GM12878 (cell line): ENCODE measurements around the gene NEDD8.

Source experiments
- CEBPB ChIP-seq, 2 experiments: fragments of 150-350 bp in 1 of 2; IDR thresholded peaks; 2 replicates each; pipeline ENCODE4 v1.6.1; 2012 to 2014; ENCODE audit warnings: low read depth in 2 of 2, low read length in 2 of 2, borderline replicate concordance in 1 of 2, inconsistent platforms in 1 of 2
- ESRRA ChIP-seq: IDR thresholded peaks from 2 replicates; pipeline ENCODE4 v1.6.1; 2012; ENCODE audit warnings: mild to moderate bottlenecking, low read length, improper control_type of control experiment
- ETV6 ChIP-seq, 2 experiments: fragments of 450-650 bp in 1 of 2; IDR thresholded peaks in 1 of 2; conservative IDR thresholded peaks in 1 of 2; 2 replicates each; pipeline ENCODE4 v1.6.1; 2014; ENCODE audit warnings: antibody characterized with exemption in 1 of 2, borderline replicate concordance in 1 of 2, low read depth in 1 of 2, mild to moderate bottlenecking in 1 of 2, moderate library complexity in 1 of 2
- FOXM1 ChIP-seq: IDR thresholded peaks from 2 replicates; pipeline ENCODE4 v1.6.1; 2012; ENCODE audit warnings: low read depth, mild to moderate bottlenecking, inconsistent platforms, low read length, moderate library complexity
- TARDBP ChIP-seq: IDR thresholded peaks from 2 replicates; pipeline ENCODE4 v1.6.1; 2016; ENCODE audit warnings: borderline replicate concordance
- ZNF274 ChIP-seq: IDR thresholded peaks from one replicate; pipeline ENCODE4 v1.8.0; 2011; ENCODE audit not compliant: insufficient read length, insufficient read depth
- TF ChIP-seq, protein P1 (sequence below): IDR thresholded peaks from 2 replicates; pipeline ENCODE4 v1.6.1; 2012; ENCODE audit warnings: low read depth, low read length, improper control_type of control experiment
- TF ChIP-seq, protein P2 (sequence below): IDR thresholded peaks from 2 replicates; pipeline ENCODE4 v1.6.1; 2011; ENCODE audit warnings: mild to moderate bottlenecking, low read depth, low read length, moderate library complexity; ENCODE audit not compliant: insufficient replicate concordance
- TF ChIP-seq, protein P3 (sequence below): fragments of 450-650 bp; IDR thresholded peaks from 2 replicates; pipeline ENCODE4 v1.6.1; 2017; ENCODE audit warnings: mild to moderate bottlenecking
- TF ChIP-seq, protein P4 (sequence below): fragments of 450-650 bp; formaldehyde crosslinking; IDR thresholded peaks from 2 replicates; pipeline ENCODE4 v1.5.0; 2022; ENCODE audit warnings: mild to moderate bottlenecking, missing genetic modification characterization
- TF ChIP-seq, protein P5 (sequence below), 3 experiments: IDR thresholded peaks in 2 of 3; conservative IDR thresholded peaks in 1 of 3; 2 replicates each; pipeline ENCODE4 v1.5.1; 2011; ENCODE audit warnings: low read depth in 3 of 3, low read length in 3 of 3, mild to moderate bottlenecking in 3 of 3, control low read depth in 2 of 3, moderate library complexity in 2 of 3, inconsistent platforms in 1 of 3, mixed read lengths in 1 of 3; ENCODE audit not compliant: control insufficient read depth in 2 of 3, insufficient read depth in 1 of 3; ENCODE audit errors: extremely low read depth in 1 of 3
- TF ChIP-seq, protein P6 (sequence below): IDR thresholded peaks from 2 replicates; pipeline ENCODE4 v1.6.1; 2012; ENCODE audit warnings: mild to moderate bottlenecking, low read depth, low read length

DNA sequence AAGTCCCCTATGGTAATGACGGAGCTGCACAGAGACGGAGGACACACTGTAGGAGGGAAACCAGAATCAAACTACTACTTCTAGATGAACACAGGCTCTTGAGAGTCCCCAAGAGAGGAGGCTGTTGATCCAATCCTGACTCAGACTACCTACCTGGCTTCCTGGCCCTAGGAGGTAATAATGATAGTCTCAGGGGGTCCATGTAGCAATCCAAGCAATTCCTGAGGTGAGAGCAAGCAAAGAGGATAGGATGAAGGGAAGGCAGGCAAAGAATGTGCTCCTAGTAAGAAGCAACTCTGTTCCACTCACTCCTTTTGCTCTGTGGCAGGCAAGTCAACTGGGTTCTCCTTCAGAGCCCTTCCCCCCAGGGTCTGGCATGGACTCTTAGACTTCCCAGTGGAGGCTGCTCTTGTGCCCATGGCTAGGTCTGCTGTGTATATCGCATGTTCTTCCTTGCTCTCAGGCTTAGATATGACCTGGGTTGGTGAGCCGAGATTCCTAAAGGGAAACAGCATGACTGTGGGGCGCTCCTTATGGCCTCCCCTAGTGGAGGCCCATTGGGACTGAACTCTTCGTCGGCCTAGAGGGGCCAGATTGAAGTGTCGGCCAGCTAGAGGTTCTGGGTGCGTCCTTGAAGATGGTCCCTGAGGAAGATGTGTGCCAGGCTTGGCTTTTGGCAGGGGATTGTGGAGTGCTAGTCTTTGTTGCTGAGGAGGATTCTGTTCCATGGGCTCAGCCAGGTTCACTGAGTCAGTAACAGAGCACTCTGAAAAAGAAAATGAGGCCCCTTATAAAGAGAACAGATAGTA lies 8.1 kb upstream of the NEDD8 start:
- TF ChIP-seq, protein P1, sequence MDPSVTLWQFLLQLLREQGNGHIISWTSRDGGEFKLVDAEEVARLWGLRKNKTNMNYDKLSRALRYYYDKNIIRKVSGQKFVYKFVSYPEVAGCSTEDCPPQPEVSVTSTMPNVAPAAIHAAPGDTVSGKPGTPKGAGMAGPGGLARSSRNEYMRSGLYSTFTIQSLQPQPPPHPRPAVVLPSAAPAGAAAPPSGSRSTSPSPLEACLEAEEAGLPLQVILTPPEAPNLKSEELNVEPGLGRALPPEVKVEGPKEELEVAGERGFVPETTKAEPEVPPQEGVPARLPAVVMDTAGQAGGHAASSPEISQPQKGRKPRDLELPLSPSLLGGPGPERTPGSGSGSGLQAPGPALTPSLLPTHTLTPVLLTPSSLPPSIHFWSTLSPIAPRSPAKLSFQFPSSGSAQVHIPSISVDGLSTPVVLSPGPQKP = no peak
- TF ChIP-seq CEBPB (IDR thresholded peaks at IDR 0.05; ENCODE audit: borderline replicate concordance in 1 of 2, low read depth in 2 of 2, low read length in 2 of 2) (no peak), ESRRA (no peak), FOXM1 (no peak), TARDBP (no peak), ZNF274 (no peak), ETV6 (conservative IDR thresholded peaks at IDR 0.05 in 1 of 2, IDR thresholded peaks at IDR 0.05 in 1 of 2; ENCODE audit: borderline replicate concordance in 1 of 2, low read depth in 1 of 2) (no peak)
- TF ChIP-seq, protein P2, sequence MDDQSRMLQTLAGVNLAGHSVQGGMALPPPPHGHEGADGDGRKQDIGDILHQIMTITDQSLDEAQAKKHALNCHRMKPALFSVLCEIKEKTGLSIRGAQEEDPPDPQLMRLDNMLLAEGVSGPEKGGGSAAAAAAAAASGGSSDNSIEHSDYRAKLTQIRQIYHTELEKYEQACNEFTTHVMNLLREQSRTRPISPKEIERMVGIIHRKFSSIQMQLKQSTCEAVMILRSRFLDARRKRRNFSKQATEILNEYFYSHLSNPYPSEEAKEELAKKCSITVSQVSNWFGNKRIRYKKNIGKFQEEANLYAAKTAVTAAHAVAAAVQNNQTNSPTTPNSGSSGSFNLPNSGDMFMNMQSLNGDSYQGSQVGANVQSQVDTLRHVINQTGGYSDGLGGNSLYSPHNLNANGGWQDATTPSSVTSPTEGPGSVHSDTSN = no peak
- TF ChIP-seq, protein P3, sequence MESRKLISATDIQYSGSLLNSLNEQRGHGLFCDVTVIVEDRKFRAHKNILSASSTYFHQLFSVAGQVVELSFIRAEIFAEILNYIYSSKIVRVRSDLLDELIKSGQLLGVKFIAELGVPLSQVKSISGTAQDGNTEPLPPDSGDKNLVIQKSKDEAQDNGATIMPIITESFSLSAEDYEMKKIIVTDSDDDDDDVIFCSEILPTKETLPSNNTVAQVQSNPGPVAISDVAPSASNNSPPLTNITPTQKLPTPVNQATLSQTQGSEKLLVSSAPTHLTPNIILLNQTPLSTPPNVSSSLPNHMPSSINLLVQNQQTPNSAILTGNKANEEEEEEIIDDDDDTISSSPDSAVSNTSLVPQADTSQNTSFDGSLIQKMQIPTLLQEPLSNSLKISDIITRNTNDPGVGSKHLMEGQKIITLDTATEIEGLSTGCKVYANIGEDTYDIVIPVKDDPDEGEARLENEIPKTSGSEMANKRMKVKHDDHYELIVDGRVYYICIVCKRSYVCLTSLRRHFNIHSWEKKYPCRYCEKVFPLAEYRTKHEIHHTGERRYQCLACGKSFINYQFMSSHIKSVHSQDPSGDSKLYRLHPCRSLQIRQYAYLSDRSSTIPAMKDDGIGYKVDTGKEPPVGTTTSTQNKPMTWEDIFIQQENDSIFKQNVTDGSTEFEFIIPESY = no peak
- TF ChIP-seq, protein P4, sequence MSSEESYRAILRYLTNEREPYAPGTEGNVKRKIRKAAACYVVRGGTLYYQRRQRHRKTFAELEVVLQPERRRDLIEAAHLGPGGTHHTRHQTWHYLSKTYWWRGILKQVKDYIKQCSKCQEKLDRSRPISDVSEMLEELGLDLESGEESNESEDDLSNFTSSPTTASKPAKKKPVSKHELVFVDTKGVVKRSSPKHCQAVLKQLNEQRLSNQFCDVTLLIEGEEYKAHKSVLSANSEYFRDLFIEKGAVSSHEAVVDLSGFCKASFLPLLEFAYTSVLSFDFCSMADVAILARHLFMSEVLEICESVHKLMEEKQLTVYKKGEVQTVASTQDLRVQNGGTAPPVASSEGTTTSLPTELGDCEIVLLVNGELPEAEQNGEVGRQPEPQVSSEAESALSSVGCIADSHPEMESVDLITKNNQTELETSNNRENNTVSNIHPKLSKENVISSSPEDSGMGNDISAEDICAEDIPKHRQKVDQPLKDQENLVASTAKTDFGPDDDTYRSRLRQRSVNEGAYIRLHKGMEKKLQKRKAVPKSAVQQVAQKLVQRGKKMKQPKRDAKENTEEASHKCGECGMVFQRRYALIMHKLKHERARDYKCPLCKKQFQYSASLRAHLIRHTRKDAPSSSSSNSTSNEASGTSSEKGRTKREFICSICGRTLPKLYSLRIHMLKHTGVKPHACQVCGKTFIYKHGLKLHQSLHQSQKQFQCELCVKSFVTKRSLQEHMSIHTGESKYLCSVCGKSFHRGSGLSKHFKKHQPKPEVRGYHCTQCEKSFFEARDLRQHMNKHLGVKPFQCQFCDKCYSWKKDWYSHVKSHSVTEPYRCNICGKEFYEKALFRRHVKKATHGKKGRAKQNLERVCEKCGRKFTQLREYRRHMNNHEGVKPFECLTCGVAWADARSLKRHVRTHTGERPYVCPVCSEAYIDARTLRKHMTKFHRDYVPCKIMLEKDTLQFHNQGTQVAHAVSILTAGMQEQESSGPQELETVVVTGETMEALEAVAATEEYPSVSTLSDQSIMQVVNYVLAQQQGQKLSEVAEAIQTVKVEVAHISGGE (CRISPR knock-in tag) = no peak
- TF ChIP-seq, protein P5, sequence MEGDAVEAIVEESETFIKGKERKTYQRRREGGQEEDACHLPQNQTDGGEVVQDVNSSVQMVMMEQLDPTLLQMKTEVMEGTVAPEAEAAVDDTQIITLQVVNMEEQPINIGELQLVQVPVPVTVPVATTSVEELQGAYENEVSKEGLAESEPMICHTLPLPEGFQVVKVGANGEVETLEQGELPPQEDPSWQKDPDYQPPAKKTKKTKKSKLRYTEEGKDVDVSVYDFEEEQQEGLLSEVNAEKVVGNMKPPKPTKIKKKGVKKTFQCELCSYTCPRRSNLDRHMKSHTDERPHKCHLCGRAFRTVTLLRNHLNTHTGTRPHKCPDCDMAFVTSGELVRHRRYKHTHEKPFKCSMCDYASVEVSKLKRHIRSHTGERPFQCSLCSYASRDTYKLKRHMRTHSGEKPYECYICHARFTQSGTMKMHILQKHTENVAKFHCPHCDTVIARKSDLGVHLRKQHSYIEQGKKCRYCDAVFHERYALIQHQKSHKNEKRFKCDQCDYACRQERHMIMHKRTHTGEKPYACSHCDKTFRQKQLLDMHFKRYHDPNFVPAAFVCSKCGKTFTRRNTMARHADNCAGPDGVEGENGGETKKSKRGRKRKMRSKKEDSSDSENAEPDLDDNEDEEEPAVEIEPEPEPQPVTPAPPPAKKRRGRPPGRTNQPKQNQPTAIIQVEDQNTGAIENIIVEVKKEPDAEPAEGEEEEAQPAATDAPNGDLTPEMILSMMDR (IDR thresholded peaks at IDR 0.05 in 2 of 3, conservative IDR thresholded peaks at IDR 0.05 in 1 of 3; ENCODE audit: control insufficient read depth in 2 of 3, extremely low read depth in 1 of 3, insufficient read depth in 1 of 3, low read depth in 3 of 3, low read length in 3 of 3) = no peak
- TF ChIP-seq, protein P6, sequence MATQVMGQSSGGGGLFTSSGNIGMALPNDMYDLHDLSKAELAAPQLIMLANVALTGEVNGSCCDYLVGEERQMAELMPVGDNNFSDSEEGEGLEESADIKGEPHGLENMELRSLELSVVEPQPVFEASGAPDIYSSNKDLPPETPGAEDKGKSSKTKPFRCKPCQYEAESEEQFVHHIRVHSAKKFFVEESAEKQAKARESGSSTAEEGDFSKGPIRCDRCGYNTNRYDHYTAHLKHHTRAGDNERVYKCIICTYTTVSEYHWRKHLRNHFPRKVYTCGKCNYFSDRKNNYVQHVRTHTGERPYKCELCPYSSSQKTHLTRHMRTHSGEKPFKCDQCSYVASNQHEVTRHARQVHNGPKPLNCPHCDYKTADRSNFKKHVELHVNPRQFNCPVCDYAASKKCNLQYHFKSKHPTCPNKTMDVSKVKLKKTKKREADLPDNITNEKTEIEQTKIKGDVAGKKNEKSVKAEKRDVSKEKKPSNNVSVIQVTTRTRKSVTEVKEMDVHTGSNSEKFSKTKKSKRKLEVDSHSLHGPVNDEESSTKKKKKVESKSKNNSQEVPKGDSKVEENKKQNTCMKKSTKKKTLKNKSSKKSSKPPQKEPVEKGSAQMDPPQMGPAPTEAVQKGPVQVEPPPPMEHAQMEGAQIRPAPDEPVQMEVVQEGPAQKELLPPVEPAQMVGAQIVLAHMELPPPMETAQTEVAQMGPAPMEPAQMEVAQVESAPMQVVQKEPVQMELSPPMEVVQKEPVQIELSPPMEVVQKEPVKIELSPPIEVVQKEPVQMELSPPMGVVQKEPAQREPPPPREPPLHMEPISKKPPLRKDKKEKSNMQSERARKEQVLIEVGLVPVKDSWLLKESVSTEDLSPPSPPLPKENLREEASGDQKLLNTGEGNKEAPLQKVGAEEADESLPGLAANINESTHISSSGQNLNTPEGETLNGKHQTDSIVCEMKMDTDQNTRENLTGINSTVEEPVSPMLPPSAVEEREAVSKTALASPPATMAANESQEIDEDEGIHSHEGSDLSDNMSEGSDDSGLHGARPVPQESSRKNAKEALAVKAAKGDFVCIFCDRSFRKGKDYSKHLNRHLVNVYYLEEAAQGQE = no peak
